PC-3 (cell line): ENCODE data around the gene FAM151B. TPM values are rescaled to one million over a fixed set of nuclear protein-coding genes. Genes with fewer than 3 reads are reported as not detected.

Source experiments
- ATAC-seq: fragments of 200-7000 bp; cut with Tn5 transposase; 2 replicates; pipeline ENCODE4 v1.9.1; 2020; ENCODE audit warnings: mild to moderate bottlenecking, moderate library complexity
- BruUV-seq: library from RNA; stranded (reverse); fragments of 400-500 nt; replicated peaks from 2 replicates; lab custom pipeline; 2021; lab: Mats Ljungman, UMichigan
- CTCF ChIA-PET: fragments of 300-600 bp; sonication (Branson Sonifier 250); formaldehyde crosslinking; loops from one replicate; lab custom pipeline; 2022; ENCODE audit warnings: antibody characterized with exemption; lab: Charles Lee
- POLR2A ChIA-PET: fragments of 300-600 bp; sonication (Branson Sonifier 250); formaldehyde crosslinking; loops from one replicate; lab custom pipeline; 2022; ENCODE audit warnings: antibody characterized with exemption; ENCODE audit not compliant: unreplicated experiment; lab: Charles Lee
- DNase-seq: peaks from one replicate; pipeline ENCODE4 v3.0.0-alpha.2; 2015
- H2AFZ ChIP-seq: fragments of 300-600 bp; sonication (generic); 2 replicates; pipeline ENCODE4 v1.6.0; 2016; ENCODE audit warnings: antibody characterized with exemption, low read length
- H3F3A ChIP-seq: fragments of 300-600 bp; sonication (generic); one replicate; pipeline ENCODE4 v1.6.0; 2017; ENCODE audit warnings: antibody characterized with exemption, low read length, control low read depth, mild to moderate bottlenecking; ENCODE audit not compliant: unreplicated experiment
- H3K27ac ChIP-seq: fragments of 300-600 bp; sonication (generic); 2 replicates; pipeline ENCODE4 v1.5.1; 2016; ENCODE audit warnings: mild to moderate bottlenecking, low read length
- H3K27me3 ChIP-seq: fragments of 300-600 bp; sonication (generic); 2 replicates; pipeline ENCODE4 v1.6.1; 2016; ENCODE audit warnings: low read length, mixed read lengths
- H3K36me3 ChIP-seq: fragments of 300-600 bp; sonication (generic); 2 replicates; pipeline ENCODE4 v1.6.1; 2016; ENCODE audit warnings: low read depth, mixed run types, low read length, mixed read lengths
- H3K4me1 ChIP-seq: fragments of 300-600 bp; sonication (generic); 2 replicates; pipeline ENCODE4 v1.5.1; 2016; ENCODE audit warnings: low read length; ENCODE audit not compliant: insufficient read depth
- H3K4me2 ChIP-seq: fragments of 300-600 bp; sonication (generic); 2 replicates; pipeline ENCODE4 v1.6.0; 2016; ENCODE audit warnings: low read length
- H3K4me3 ChIP-seq: fragments of 300-600 bp; sonication (generic); 2 replicates; pipeline ENCODE4 v1.5.1; 2016; ENCODE audit warnings: mild to moderate bottlenecking, low read length, mixed read lengths
- H3K79me2 ChIP-seq: fragments of 300-600 bp; sonication (generic); 2 replicates; pipeline ENCODE4 v1.6.1; 2017; ENCODE audit warnings: low read length, mixed read lengths
- H3K9ac ChIP-seq: fragments of 300-600 bp; sonication (generic); 2 replicates; pipeline ENCODE4 v1.6.0; 2016; ENCODE audit warnings: mild to moderate bottlenecking, low read length
- H3K9me2 ChIP-seq: fragments of 300-600 bp; sonication (generic); replicated peaks from 2 replicates; pipeline ENCODE4 v1.6.1; 2016; ENCODE audit warnings: mixed run types, low read length, mixed read lengths
- H3K9me3 ChIP-seq: fragments of 300-600 bp; sonication (generic); 2 replicates; pipeline ENCODE4 v1.6.1; 2016; ENCODE audit warnings: low read length, mixed read lengths
- H4K20me1 ChIP-seq: fragments of 300-600 bp; sonication (generic); 2 replicates; pipeline ENCODE4 v1.6.1; 2016; ENCODE audit warnings: low read length, mixed read lengths
- CTCF ChIP-seq: fragments of 300-600 bp; sonication (generic); conservative IDR thresholded peaks from 2 replicates; pipeline ENCODE4 v1.5.1; 2017; ENCODE audit warnings: antibody characterized with exemption, low read depth, mild to moderate bottlenecking, low read length
- EZH2 ChIP-seq: fragments of 300-600 bp; sonication (generic); IDR thresholded peaks from one replicate; pipeline ENCODE4 v1.6.1; 2017; ENCODE audit warnings: antibody characterized with exemption, mild to moderate bottlenecking, low read length; ENCODE audit not compliant: unreplicated experiment
- EZH2phosphoT487 ChIP-seq: fragments of 300-600 bp; sonication (generic); IDR thresholded peaks from 2 replicates; pipeline ENCODE4 v1.6.1; 2018; ENCODE audit warnings: mild to moderate bottlenecking, antibody characterized with exemption, low read length, borderline replicate concordance
- intact Hi-C: fragments of 100-400 bp; cut with micrococcal nuclease; formaldehyde crosslinking; loops from 2 replicates; pipeline ENCODE4 v1.9.0; 2023
- total RNA-seq: library from RNA; depleted of rRNA; stranded (reverse); fragments of >200 nt; gene quantifications from 2 replicates; pipeline ENCODE4 v1.2.3, GENCODE V29; 2014; rRNA removed

Gene FAM151B
- total RNA-seq, 1 experiment from 2014 or later = 1.7 TPM

GRCh38 chr5:80592105-80592504 lies 104.2 kb downstream of the FAM151B start:
- H4K20me1 ChIP-seq = no peaks in the 10 kb centered on the region
- no TSS peak for BruUV-seq
- no peaks in the 10 kb centered on the region for H3K36me3 ChIP-seq
- no peaks in the 10 kb centered on the region for H3K27me3 ChIP-seq
- H3K9me2 ChIP-seq = no peaks in the 10 kb centered on the region
- ChIA-PET POLR2A (no interaction called here), CTCF (no interaction called here)
- H3K9ac ChIP-seq = no peak overlapping the region
- no peaks in the 10 kb centered on the region for H3F3A ChIP-seq
- no peaks in the 10 kb centered on the region for H3K4me1 ChIP-seq
- H3K79me2 ChIP-seq = no peaks in the 10 kb centered on the region
- H3K27ac ChIP-seq = no peak overlapping the region
- TF ChIP-seq EZH2 = no peak
- TF ChIP-seq EZH2phosphoT487 = no peak
- no peak for TF ChIP-seq CTCF
- intact Hi-C loops = no loop called here
- no peak for DNase-seq
- ATAC-seq = no peak
- H3K9me3 ChIP-seq = no peaks in the 10 kb centered on the region
- no peak overlapping the region for H2AFZ ChIP-seq
- H3K4me2 ChIP-seq = no peak overlapping the region
- no peak overlapping the region for H3K4me3 ChIP-seq

Other genes starting within 250 kb of the FAM151B start
- 5.7 and 6.9 TPM in 2 replicates for gene SERINC5, start 232.1 kb upstream of the FAM151B start, total RNA-seq
- gene SPZ1, start 168.1 kb upstream of the FAM151B start, total RNA-seq = not detected in 2 replicates
- 7.3 and 9.7 TPM in 2 replicates for gene ZFYVE16, start 80.0 kb upstream of the FAM151B start, total RNA-seq
- not detected in 2 replicates for gene ANKRD34B, start 82.2 kb downstream of the FAM151B start, total RNA-seq
- gene MSH3, start 166.6 kb downstream of the FAM151B start, total RNA-seq = 9.0 TPM in 2 replicates
- 21.4 and 22.0 TPM in 2 replicates for gene DHFR, start 166.9 kb downstream of the FAM151B start, total RNA-seq